ENCODE measurements around the gene ZNF470.

Gene ZNF470

GRCh38 chr19:56611288-56611687, 44.0 kb downstream of the ZNF470 start:
- DNase-seq: no peak

- no peak for DNase-seq
These were observed 45.5 kb downstream of the ZNF470 start for GRCh38 chr19:56612737-56613136.

- DNase-seq: no peak
These were observed 46.4 kb downstream of the ZNF470 start for GRCh38 chr19:56613639-56614038.

- no peak for DNase-seq
These were observed 50.3 kb downstream of the ZNF470 start for GRCh38 chr19:56617531-56617930.

GRCh38 chr19:56619121-56619520, 51.9 kb downstream of the ZNF470 start:
- DNase-seq: no peak

- no peak for DNase-seq
These were observed 55.1 kb downstream of the ZNF470 start for GRCh38 chr19:56622374-56622773.

GRCh38 chr19:56623006-56623405, 55.7 kb downstream of the ZNF470 start:
- no peak for DNase-seq

GRCh38 chr19:56625708-56626107, 58.4 kb downstream of the ZNF470 start:
- DNase-seq: no peak

GRCh38 chr19:56633021-56633420, 65.8 kb downstream of the ZNF470 start:
- DNase-seq: no peak

GRCh38 chr19:56637976-56638555, 70.8 kb downstream of the ZNF470 start:
- DNase-seq: no peak

Measured in NCI-H2081 treated with DMSO at 0.1 percent for 48 hours (cell line).